T-helper 2 cell (primary cell): ENCODE measurements around the gene RCSD1.

Experiments used
- DNase-seq, 5 experiments: peaks; one replicate each; pipeline versions ENCODE4 v3.0.0 to v3.0.0-alpha.2; 2012 to 2022

Gene RCSD1

DNA sequence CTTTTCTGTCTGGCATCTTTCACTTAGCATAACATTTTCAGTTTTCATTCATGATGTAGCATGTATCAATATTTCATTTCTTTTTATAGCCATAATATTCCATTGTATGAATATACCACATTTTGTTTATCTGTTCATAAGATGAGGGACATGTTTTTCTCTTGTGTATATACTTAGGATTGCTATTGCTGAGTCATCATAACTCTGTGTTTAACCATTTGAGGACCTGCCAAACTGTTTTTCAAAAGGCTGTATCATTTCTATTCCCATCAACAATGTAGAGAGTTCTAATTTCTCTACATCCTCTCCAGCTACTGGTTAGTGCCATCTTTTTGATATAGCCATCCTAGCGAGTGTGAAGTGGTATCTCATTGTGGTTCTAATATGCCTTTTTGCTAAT is 118.0 kb downstream of the RCSD1 start:
- no peak for DNase-seq

DNA sequence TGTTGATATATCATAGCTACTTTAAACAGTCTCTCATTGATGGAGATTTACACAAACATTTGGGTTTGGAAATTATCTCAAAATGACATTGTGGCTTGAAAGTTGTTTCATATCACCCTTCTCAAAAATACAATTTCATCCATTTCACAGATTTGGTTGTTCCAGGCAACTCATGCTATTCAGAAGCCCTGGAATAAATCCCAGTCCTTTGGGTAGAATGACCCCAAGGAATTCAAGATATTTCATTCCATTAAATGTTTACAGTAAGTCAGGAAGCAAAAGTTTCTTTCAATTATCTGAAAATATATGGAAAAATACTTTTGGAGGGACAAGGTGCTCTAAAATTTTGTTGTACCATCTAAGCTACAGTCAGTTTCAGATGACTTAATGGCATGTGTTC is 118.9 kb downstream of the RCSD1 start:
- no peak for DNase-seq

DNA sequence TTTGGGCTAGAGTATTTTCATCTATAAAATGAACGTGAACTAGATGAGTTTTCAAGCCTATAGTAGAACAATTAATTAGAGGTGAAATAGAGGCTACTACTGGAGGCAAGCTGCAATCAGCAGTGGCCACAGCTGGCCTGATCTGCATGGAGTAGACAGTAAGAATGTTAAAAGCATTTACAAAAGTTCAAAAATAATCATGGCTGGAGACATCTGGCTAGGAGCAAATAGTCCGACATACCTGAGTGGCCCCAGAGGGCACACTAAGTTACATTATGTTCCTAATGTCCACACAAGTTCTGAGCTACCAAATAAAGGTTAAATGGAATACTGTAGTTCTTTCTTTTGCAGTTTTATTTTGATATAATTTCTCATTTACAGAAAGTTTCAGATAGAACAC is 119.7 kb downstream of the RCSD1 start:
- DNase-seq: no peak

DNA sequence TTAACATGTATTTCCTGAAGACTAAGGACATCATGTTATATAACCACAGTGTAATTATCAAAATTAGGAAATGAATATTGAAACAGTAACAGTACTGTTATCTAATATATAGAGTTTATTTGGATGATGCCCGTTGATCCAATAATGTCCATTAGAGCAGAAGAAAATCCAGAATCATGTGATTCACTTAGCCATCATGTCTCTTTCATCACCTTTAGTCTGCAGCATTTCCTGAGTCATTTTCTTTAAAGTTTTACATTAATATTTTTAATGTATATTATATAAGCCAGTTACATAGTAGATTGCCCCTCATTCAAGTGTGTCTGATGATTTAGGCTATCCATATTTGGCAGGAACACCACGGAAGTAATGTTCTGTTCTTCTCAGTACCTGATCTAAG is 120.6 kb downstream of the RCSD1 start:
- DNase-seq: no peak

- DNase-seq: no peak
Measured at GRCh38 chr1:167751676-167752075, 121.6 kb downstream of the RCSD1 start.

DNA sequence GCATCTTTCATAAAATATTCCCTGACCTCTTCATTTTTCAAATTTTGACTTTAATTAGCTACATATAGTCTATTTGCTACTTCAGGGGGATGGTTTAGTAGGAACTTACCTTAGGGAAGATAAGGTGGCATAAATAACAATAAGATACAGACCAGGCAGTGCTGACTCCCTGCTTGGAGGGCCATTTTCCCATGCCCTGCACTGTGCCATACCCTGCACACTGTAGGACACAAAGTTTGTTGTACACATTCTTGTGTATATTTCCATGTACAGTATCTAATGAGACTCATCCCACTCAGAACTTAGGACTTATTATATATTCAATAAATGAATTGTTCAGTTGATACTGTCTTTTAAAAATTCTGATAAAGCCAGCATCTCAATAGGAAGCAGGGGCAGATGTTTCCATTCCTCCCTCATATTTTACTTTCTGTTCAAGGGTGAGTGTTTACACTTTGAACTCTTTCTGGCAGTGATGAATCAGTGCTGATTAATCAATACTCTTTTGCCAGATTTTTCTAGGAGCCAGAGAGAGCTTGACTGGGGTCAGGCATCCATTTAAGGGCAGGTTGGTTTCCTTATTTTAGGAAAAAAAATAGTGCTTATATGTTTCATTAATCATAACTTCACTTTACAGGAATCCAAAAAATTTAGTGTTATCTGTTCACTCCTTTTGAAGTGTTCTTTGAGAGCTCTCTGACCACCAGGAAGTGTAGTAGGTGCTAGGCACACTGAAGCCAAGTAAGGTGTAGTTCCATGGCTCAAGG is 122.4 kb downstream of the RCSD1 start:
- no peak for DNase-seq

- DNase-seq: no peak
Measured at GRCh38 chr1:167755654-167756053, 125.6 kb downstream of the RCSD1 start.
